NCI-H128 (cell line): ENCODE results near the gene P2RY2.
"Not testable (repeated sequence)": the region's sequence is repeated elsewhere in the genome, so short reads cannot be mapped to it uniquely, and the experiment has no call there.

Experiments
- DNase-seq: peaks from one replicate; lab custom pipeline; 2025; ENCODE audit not compliant: unreplicated experiment; lab: John Stamatoyannopoulos, UW

P2RY2 gene

GRCh38 chr11:73265853-73266645, 48.0 kb downstream of the P2RY2 start:
- DNase-seq: no peak

- no peak for DNase-seq
Observed at GRCh38 chr11:73266646-73267020, 48.6 kb downstream of the P2RY2 start.

GRCh38 chr11:73267122-73267846, 49.2 kb downstream of the P2RY2 start:
- DNase-seq: no peak

- DNase-seq: no peak
Observed at GRCh38 chr11:73267906-73268540, 49.9 kb downstream of the P2RY2 start.

GRCh38 chr11:73268671-73269271, 50.7 kb downstream of the P2RY2 start:
- DNase-seq: no peak

GRCh38 chr11:73269459-73270015, 51.5 kb downstream of the P2RY2 start:
- no peak for DNase-seq

GRCh38 chr11:73270016-73270854, 52.2 kb downstream of the P2RY2 start:
- no peak for DNase-seq

- DNase-seq: no peak
Observed at GRCh38 chr11:73270855-73271477, 52.9 kb downstream of the P2RY2 start.

- not testable (repeated sequence) for DNase-seq
Observed at GRCh38 chr11:73271478-73271865, 53.4 kb downstream of the P2RY2 start.

- no peak for DNase-seq
Observed at GRCh38 chr11:73271936-73272679, 54.0 kb downstream of the P2RY2 start, which contains the start of gene P2RY6. P2RY6 (plus strand) TSS chr11:73272338; CDS start chr11:73296519, 24,181 bp downstream.

GRCh38 chr11:73272680-73273038, 54.6 kb downstream of the P2RY2 start:
- DNase-seq: no peak

GRCh38 chr11:73273222-73273895, 55.3 kb downstream of the P2RY2 start:
- DNase-seq: no peak

GRCh38 chr11:73274191-73274590, 56.1 kb downstream of the P2RY2 start:
- not testable (repeated sequence) for DNase-seq

GRCh38 chr11:73274722-73275380, 56.8 kb downstream of the P2RY2 start:
- DNase-seq: no peak

GRCh38 chr11:73275381-73275750, 57.3 kb downstream of the P2RY2 start:
- no peak for DNase-seq

GRCh38 chr11:73277467-73277866, 59.4 kb downstream of the P2RY2 start:
- DNase-seq: no peak

- DNase-seq: no peak
Observed at GRCh38 chr11:73280626-73281025, 62.5 kb downstream of the P2RY2 start.

- DNase-seq: no peak
Observed at GRCh38 chr11:73281201-73281741, 63.2 kb downstream of the P2RY2 start.
